ENCODE results near the gene TMEM131. TPM values are rescaled to one million over a fixed set of nuclear protein-coding genes. Genes with fewer than 3 reads are reported as not detected.
"Not testable (repeated sequence)": the region's sequence is repeated elsewhere in the genome, so short reads cannot be mapped to it uniquely, and the experiment has no call there.

Gene TMEM131
- total RNA-seq, 5 donors from 2014 or later (not counting 1 experiment from before 2014, with no cell fraction given): 39.3 to 43.9 (median 41.1) TPM

DNA sequence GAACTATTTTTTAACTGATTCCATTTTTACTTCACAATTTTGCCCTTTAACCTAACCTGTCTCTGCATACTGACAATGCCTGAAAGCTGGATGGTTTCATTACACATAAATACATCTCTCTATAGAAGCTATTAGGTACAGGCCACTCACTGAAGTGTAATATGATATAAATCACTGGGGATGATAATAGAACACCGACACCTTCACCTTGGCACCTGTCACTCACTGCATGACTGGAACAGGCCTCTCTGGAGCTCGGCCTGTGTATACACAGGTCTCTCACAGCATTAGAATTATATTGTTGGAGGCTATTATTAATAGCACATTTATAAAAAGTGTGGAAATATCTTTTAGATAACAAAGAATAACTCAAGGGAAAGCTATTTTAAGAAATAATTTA lies 138.2 kb downstream of the TMEM131 start:
- Mint-ChIP-seq H3K27ac (no peak overlapping the region), H3K4me1 (peaks cover 20 to 23% (median 21%) of the 10 kb centered on the region in 3 donors), H3K27me3 (no peaks in the 10 kb centered on the region), H3K4me3 (no peak overlapping the region), H3K9me3 (peaks cover 0 to 2% (median 0%) of the 10 kb centered on the region in 3 donors), H3K36me3 (peaks cover 66% of the 10 kb centered on the region)
- Histone ChIP-seq H3K4me3 (ENCODE audit: control insufficient read depth in 1 of 2, extremely low read depth in 1 of 2, low read length in 1 of 2) (no peak overlapping the region), H3K27me3 (replicated peaks in 1 of 2; ENCODE audit: control insufficient read depth in 2 of 2, extremely low read depth in 1 of 2, insufficient read depth in 2 of 2, low read length in 1 of 2) (no peaks in the 10 kb centered on the region), H3K9me3 (no peaks in the 10 kb centered on the region), H3K36me3 (ENCODE audit: control insufficient read depth in 2 of 2, extremely low read depth in 1 of 2, insufficient read depth in 1 of 2, low read length in 1 of 2) (peaks cover 0 to 11% of the 10 kb centered on the region in 2 donors), H3K4me1 (ENCODE audit: control insufficient read depth in 1 of 2, extremely low read depth in 1 of 2, insufficient read depth in 2 of 2, low read length in 2 of 2) (no peaks in the 10 kb centered on the region), H3K27ac (ENCODE audit: low read length) (no peak overlapping the region)
- ATAC-seq (replicated peaks in 1 of 4): no peak
- CTCF ChIA-PET: no interaction called here
- WGBS (ENCODE audit: insufficient coverage): no CpG with 5 or more reads among the region's 2 CpGs
- DNase-seq: no peak
- POLR2A ChIA-PET: no interaction called here

DNA sequence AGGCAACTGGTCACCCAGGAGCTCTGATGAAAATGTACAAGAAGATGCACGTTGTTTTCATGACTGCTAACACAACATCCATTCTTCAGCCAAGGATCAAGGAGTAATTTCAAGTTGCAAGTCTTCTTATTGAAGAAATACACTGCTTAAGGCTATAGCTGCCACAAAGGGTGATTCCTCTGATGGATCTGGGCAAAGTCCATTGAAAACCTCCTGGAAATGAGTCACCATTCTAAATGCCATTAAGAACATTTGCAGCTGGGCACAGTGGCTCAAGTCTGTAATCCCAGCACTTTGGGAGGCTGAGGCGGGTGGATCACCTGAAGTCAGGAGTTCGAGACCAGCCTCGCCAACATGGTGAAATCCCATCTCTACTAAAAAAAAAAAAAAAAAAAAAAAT lies 142.7 kb downstream of the TMEM131 start:
- H3K9me3 ChIP-seq; H3K27me3 Mint-ChIP-seq; H3K27ac Mint-ChIP-seq; H3K9me3 Mint-ChIP-seq; H3K27me3 ChIP-seq (replicated peaks in 1 of 2; ENCODE audit: control insufficient read depth in 2 of 2, extremely low read depth in 1 of 2, insufficient read depth in 2 of 2, low read length in 1 of 2); POLR2A ChIA-PET; H3K27ac ChIP-seq (ENCODE audit: low read length); H3K4me3 Mint-ChIP-seq; H3K36me3 ChIP-seq (ENCODE audit: control insufficient read depth in 2 of 2, extremely low read depth in 1 of 2, insufficient read depth in 1 of 2, low read length in 1 of 2); H3K4me3 ChIP-seq (ENCODE audit: control insufficient read depth in 1 of 2, extremely low read depth in 1 of 2, low read length in 1 of 2); ATAC-seq (replicated peaks in 1 of 4); H3K4me1 ChIP-seq (ENCODE audit: control insufficient read depth in 1 of 2, extremely low read depth in 1 of 2, insufficient read depth in 2 of 2, low read length in 2 of 2); DNase-seq: not testable (repeated sequence)
- CTCF ChIA-PET: interaction anchor here (0.6 to 1.1 kb wide), 3 partner anchors 9 to 134 kb away, joined by 3 to 6 read pairs (median 5); no protein-coding TSS in a partner anchor
- no CpG with 5 or more reads among the region's 4 CpGs for WGBS (ENCODE audit: insufficient coverage)
- Mint-ChIP-seq H3K4me1 (peaks cover 54 to 56% (median 55%) of the 10 kb centered on the region in 3 donors), H3K36me3 (peaks cover 42% of the 10 kb centered on the region)

DNA sequence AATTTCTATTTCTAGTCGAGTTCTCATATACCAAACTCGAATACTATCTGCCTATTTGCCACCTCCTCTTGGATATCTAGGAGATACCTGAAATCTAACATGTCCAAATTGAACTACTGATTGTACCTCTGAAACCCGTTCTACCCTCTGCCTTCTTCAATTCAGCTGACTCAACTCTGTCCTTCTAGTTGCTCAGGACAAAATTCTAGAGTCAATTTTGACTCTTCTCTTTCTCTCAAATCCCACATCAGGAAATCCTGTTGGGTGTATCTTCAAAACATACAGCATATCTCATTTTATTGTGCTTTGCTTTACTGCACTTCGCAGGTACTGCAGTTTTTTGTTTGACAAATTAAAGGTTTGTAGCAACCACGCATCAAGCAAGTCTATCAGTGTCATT lies 144.6 kb downstream of the TMEM131 start:
- peaks cover 48 to 61% (median 60%) of the 10 kb centered on the region in 3 donors for H3K4me1 Mint-ChIP-seq
- H3K9me3 Mint-ChIP-seq: no peaks in the 10 kb centered on the region
- Histone ChIP-seq H3K27me3 (replicated peaks in 1 of 2; ENCODE audit: control insufficient read depth in 2 of 2, extremely low read depth in 1 of 2, insufficient read depth in 2 of 2, low read length in 1 of 2) (no peaks in the 10 kb centered on the region), H3K36me3 (ENCODE audit: control insufficient read depth in 2 of 2, extremely low read depth in 1 of 2, insufficient read depth in 1 of 2, low read length in 1 of 2) (no peaks in the 10 kb centered on the region), H3K27ac (ENCODE audit: low read length) (no peak overlapping the region), H3K4me3 (ENCODE audit: control insufficient read depth in 1 of 2, extremely low read depth in 1 of 2, low read length in 1 of 2) (no peak overlapping the region), H3K9me3 (no peaks in the 10 kb centered on the region), H3K4me1 (ENCODE audit: control insufficient read depth in 1 of 2, extremely low read depth in 1 of 2, insufficient read depth in 2 of 2, low read length in 2 of 2) (peaks cover 4 to 10% of the 10 kb centered on the region in 2 experiments)
- peak overlapping the region in 1 of 2 donors; percentile 8 for H3K27ac Mint-ChIP-seq
- ChIA-PET POLR2A (no interaction called here), CTCF (no interaction called here)
- DNase-seq (no peak), ATAC-seq (replicated peaks in 1 of 4) (no peak)
- H3K4me3 Mint-ChIP-seq: no peak overlapping the region
- no peaks in the 10 kb centered on the region for H3K27me3 Mint-ChIP-seq
- peaks cover 32% of the 10 kb centered on the region for H3K36me3 Mint-ChIP-seq
- WGBS (ENCODE audit: insufficient coverage): 68% methylated on average over 4 of the region's 5 CpGs

DNA sequence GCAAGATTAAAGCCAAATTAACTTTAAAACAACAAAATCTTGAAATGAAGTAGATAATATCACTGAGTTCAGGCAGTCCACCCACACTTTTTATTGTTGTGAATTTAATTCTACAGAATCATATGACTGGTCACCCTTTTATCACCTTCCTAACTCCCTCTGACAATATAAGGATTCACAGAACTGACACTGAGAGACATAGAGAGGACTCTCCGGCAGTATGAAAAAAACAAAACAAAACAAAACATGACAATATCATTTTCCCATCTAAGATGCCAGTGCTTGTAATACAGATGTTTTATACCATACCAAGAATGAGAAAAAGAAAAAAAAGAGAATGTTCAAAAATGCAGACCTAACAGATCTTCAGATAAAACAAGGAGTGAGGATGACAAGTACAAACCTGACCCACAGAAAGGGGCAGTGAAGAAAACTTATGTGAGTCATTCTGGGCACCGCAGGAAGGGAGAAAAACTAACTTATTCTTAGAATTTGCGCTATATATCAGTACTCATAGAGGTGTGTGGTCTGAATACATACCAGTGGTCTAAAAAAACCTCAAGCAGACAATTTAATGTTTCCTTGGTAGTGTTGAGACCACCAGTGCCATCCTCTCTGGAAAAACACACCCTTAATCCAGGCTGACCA lies 145.7 kb downstream of the TMEM131 start:
- H3K9me3 ChIP-seq: no peaks in the 10 kb centered on the region
- Mint-ChIP-seq H3K4me1 (peaks cover 50 to 69% (median 67%) of the 10 kb centered on the region in 3 donors), H3K27me3 (no peaks in the 10 kb centered on the region), H3K4me3 (no peak overlapping the region), H3K36me3 (peaks cover 38% of the 10 kb centered on the region), H3K27ac (peak overlapping the region in 1 of 2 donors; percentile 0), H3K9me3 (no peaks in the 10 kb centered on the region)
- H3K27ac ChIP-seq (ENCODE audit: low read length): no peak overlapping the region
- no peaks in the 10 kb centered on the region for H3K27me3 ChIP-seq (replicated peaks in 1 of 2; ENCODE audit: control insufficient read depth in 2 of 2, extremely low read depth in 1 of 2, insufficient read depth in 2 of 2, low read length in 1 of 2)
- no peak overlapping the region for H3K4me3 ChIP-seq (ENCODE audit: control insufficient read depth in 1 of 2, extremely low read depth in 1 of 2, low read length in 1 of 2)
- no peak for DNase-seq
- ATAC-seq (replicated peaks in 1 of 4): no peak
- ChIA-PET CTCF (no interaction called here), POLR2A (no interaction called here)
- no CpG with 5 or more reads among the region's 3 CpGs for WGBS (ENCODE audit: insufficient coverage)
- H3K36me3 ChIP-seq (ENCODE audit: control insufficient read depth in 2 of 2, extremely low read depth in 1 of 2, insufficient read depth in 1 of 2, low read length in 1 of 2): no peaks in the 10 kb centered on the region
- H3K4me1 ChIP-seq (ENCODE audit: control insufficient read depth in 1 of 2, extremely low read depth in 1 of 2, insufficient read depth in 2 of 2, low read length in 2 of 2): peaks cover 4 to 10% of the 10 kb centered on the region in 2 experiments

DNA sequence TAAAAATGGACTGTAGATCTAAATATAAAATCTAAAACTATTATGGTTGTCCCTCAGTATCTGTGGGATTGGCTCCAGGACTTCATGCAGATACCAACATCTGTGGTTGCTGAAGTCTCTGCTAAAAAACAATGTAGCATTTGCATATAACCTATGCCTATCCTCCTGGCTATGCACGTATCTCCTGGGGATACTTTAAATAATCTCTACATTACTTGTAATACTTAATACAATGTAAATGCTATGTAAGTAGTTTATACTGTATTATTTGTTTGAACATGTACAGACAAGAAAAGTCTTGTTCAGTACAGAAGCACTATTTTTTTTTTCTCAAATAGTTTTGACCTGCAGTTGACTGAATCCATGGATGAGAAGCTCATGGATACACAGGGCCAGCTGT lies 147.4 kb downstream of the TMEM131 start:
- Histone ChIP-seq H3K4me1 (ENCODE audit: control insufficient read depth in 1 of 2, extremely low read depth in 1 of 2, insufficient read depth in 2 of 2, low read length in 2 of 2) (peaks cover 4 to 10% of the 10 kb centered on the region in 2 experiments), H3K9me3 (no peaks in the 10 kb centered on the region), H3K27ac (ENCODE audit: low read length) (no peak overlapping the region), H3K4me3 (ENCODE audit: control insufficient read depth in 1 of 2, extremely low read depth in 1 of 2, low read length in 1 of 2) (no peak overlapping the region), H3K36me3 (ENCODE audit: control insufficient read depth in 2 of 2, extremely low read depth in 1 of 2, insufficient read depth in 1 of 2, low read length in 1 of 2) (no peaks in the 10 kb centered on the region), H3K27me3 (replicated peaks in 1 of 2; ENCODE audit: control insufficient read depth in 2 of 2, extremely low read depth in 1 of 2, insufficient read depth in 2 of 2, low read length in 1 of 2) (no peaks in the 10 kb centered on the region)
- no peaks in the 10 kb centered on the region for H3K9me3 Mint-ChIP-seq
- no peak overlapping the region for H3K4me3 Mint-ChIP-seq
- DNase-seq (no peak), ATAC-seq (replicated peaks in 1 of 4) (no peak)
- WGBS (ENCODE audit: insufficient coverage): no CpG with 5 or more reads among the region's 1 CpG
- CTCF ChIA-PET: no interaction called here
- H3K27ac Mint-ChIP-seq: no peak overlapping the region
- H3K4me1 Mint-ChIP-seq: peaks cover 44 to 62% (median 58%) of the 10 kb centered on the region in 3 donors
- POLR2A ChIA-PET: no interaction called here
- peaks cover 24% of the 10 kb centered on the region for H3K36me3 Mint-ChIP-seq
- no peaks in the 10 kb centered on the region for H3K27me3 Mint-ChIP-seq

DNA sequence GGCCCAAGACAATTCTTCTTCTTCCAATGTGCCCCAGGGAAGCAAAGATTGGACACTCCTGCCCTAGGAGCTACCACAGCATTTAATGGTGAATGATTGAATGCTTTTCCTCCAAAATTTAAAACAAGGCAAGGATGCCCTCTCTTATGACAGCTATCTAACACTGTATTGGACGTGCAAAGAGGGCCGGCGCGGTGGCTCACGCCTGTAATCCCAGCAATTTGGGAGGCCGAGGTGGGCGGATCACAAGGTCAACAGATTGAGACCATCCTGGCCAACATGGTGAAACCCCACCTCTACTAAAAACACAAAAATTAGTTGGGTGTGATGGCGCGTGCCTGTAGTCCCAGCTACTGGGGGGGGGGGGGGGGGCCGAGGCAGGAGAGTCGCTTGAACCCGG lies 149.0 kb downstream of the TMEM131 start:
- H3K36me3 ChIP-seq (ENCODE audit: control insufficient read depth in 2 of 2, extremely low read depth in 1 of 2, insufficient read depth in 1 of 2, low read length in 1 of 2); DNase-seq; ATAC-seq (replicated peaks in 1 of 4); H3K27ac ChIP-seq (ENCODE audit: low read length); POLR2A ChIA-PET; H3K9me3 Mint-ChIP-seq; H3K4me3 ChIP-seq (ENCODE audit: control insufficient read depth in 1 of 2, extremely low read depth in 1 of 2, low read length in 1 of 2); H3K4me1 ChIP-seq (ENCODE audit: control insufficient read depth in 1 of 2, extremely low read depth in 1 of 2, insufficient read depth in 2 of 2, low read length in 2 of 2); H3K4me3 Mint-ChIP-seq; H3K9me3 ChIP-seq; CTCF ChIA-PET; H3K27me3 Mint-ChIP-seq; H3K27me3 ChIP-seq (replicated peaks in 1 of 2; ENCODE audit: control insufficient read depth in 2 of 2, extremely low read depth in 1 of 2, insufficient read depth in 2 of 2, low read length in 1 of 2); H3K27ac Mint-ChIP-seq: not testable (repeated sequence)
- 100% methylated on average over 1 of the region's 12 CpGs for WGBS (ENCODE audit: insufficient coverage)
- Mint-ChIP-seq H3K36me3 (peaks cover 25% of the 10 kb centered on the region), H3K4me1 (peaks cover 30 to 47% (median 44%) of the 10 kb centered on the region in 3 donors)
